ENCODE results near the gene AEN. TPM values are rescaled to one million over a fixed set of nuclear protein-coding genes. Genes with fewer than 3 reads are reported as not detected.
A peak's percentile ranks its signal among the peaks of the same experiment; 100 is the strongest.

AEN gene
- total and polyA plus RNA-seq, 12 donors, result 4.9 to 29.3 (median 12.9) TPM

- no peak for TF ChIP-seq CTCF (IDR thresholded peaks at IDR 0.05)
- no peak for TF ChIP-seq POLR2A (IDR thresholded peaks at IDR 0.05)
- intact Hi-C loops (cut with DNase I), result no loop called here
- Histone ChIP-seq H3K4me3 (no peak overlapping the region), H3K9me3 (replicated peaks in 1 of 3) (no peaks in the 10 kb centered on the region), H3K36me3 (replicated peaks in 1 of 2) (no peaks in the 10 kb centered on the region), H3K27me3 (peaks cover 36% of the 10 kb centered on the region), H3K27ac (peak overlapping the region in 1 of 5 donors; percentile 73), H3K4me1 (replicated peaks in 1 of 2) (peaks cover 7 to 13% of the 10 kb centered on the region in 2 donors)
- peak in 6 of 7 donors; percentile 51 to 82 (median 68) for DNase-seq
- 3 to 9% (median 6%) methylated on average over 6 to 58 of the region's 58 CpGs for whole genome bisulfite sequencing, 4 donors
These were observed 15.7 kb upstream of the AEN start for GRCh38 chr15:88605189-88606069.

- Histone ChIP-seq H3K4me1 (replicated peaks in 1 of 2) (peaks cover 7 to 13% of the 10 kb centered on the region in 2 donors), H3K4me3 (no peak overlapping the region)
- no peak for DNase-seq
These were observed 14.9 kb upstream of the AEN start for GRCh38 chr15:88606070-88606794.

GRCh38 chr15:88607951-88608350 lies 13.2 kb upstream of the AEN start:
- H3K4me1 ChIP-seq (replicated peaks in 1 of 2), result peaks cover 7 to 13% of the 10 kb centered on the region in 2 donors
- H3K36me3 ChIP-seq (replicated peaks in 1 of 2), result no peaks in the 10 kb centered on the region
- H3K27ac ChIP-seq, result no peak overlapping the region
- WGBS, 4 donors, result 80 to 91% (median 82%) methylated on average over 1 of the region's 1 CpG
- TF ChIP-seq CTCF (IDR thresholded peaks at IDR 0.05), result no peak
- TF ChIP-seq POLR2A (IDR thresholded peaks at IDR 0.05), result peak in 1 of 2 donors; percentile 22
- no peaks in the 10 kb centered on the region for H3K9me3 ChIP-seq (replicated peaks in 1 of 3)
- intact Hi-C loops (cut with DNase I), result no loop called here
- DNase-seq, result no peak
- H3K4me3 ChIP-seq, result no peak overlapping the region
- peaks cover 36% of the 10 kb centered on the region for H3K27me3 ChIP-seq

More at GRCh38 chr15:88606070-88606794, 14.9 kb upstream of the AEN start:
- H3K36me3 ChIP-seq (replicated peaks in 1 of 2), result no peaks in the 10 kb centered on the region
- H3K27me3 ChIP-seq, result peaks cover 36% of the 10 kb centered on the region
- no peaks in the 10 kb centered on the region for H3K9me3 ChIP-seq (replicated peaks in 1 of 3)
- H3K27ac ChIP-seq, result peak overlapping the region in 1 of 5 donors; percentile 73
- 15 to 19% (median 17%) methylated on average over 26 of the region's 26 CpGs for WGBS, 4 donors
- no peak for TF ChIP-seq POLR2A (IDR thresholded peaks at IDR 0.05)
- TF ChIP-seq CTCF (IDR thresholded peaks at IDR 0.05), result no peak
- intact Hi-C loops (cut with DNase I), result no loop called here

GRCh38 chr15:88608607-88609181 lies 12.4 kb upstream of the AEN start:
- Histone ChIP-seq H3K27ac (peak overlapping the region in 1 of 5 donors; percentile 34), H3K4me3 (no peak overlapping the region), H3K4me1 (replicated peaks in 1 of 2) (peaks cover 7 to 13% of the 10 kb centered on the region in 2 donors), H3K9me3 (replicated peaks in 1 of 3) (no peaks in the 10 kb centered on the region), H3K27me3 (peaks cover 34% of the 10 kb centered on the region), H3K36me3 (replicated peaks in 1 of 2) (no peaks in the 10 kb centered on the region)
- intact Hi-C loops (cut with DNase I), result no loop called here
- no peak for DNase-seq
- 75 to 82% (median 79%) methylated on average over 4 of the region's 4 CpGs for WGBS, 4 donors
- TF ChIP-seq POLR2A (IDR thresholded peaks at IDR 0.05), result no peak
- no peak for TF ChIP-seq CTCF (IDR thresholded peaks at IDR 0.05)
